Endothelial cell (in vitro differentiated cells): ENCODE measurements around the gene RXRB. TPM values are rescaled to one million over a fixed set of nuclear protein-coding genes. Genes with fewer than 3 reads are reported as not detected.

ENCODE experiments used
- DNase-seq: peaks from one replicate; pipeline ENCODE4 v3.0.0; 2021; ENCODE audit warnings: low spot score
- H3K27ac Mint-ChIP-seq: one replicate; pipeline ENCODE4 v1.8.0; 2021; ENCODE audit warnings: mixed read lengths, inconsistent platforms; ENCODE audit not compliant: unreplicated experiment
- H3K27me3 Mint-ChIP-seq: one replicate; pipeline ENCODE4 v1.8.0; 2021; ENCODE audit warnings: mild to moderate bottlenecking, moderate library complexity, mixed read lengths, inconsistent platforms; ENCODE audit not compliant: unreplicated experiment
- H3K36me3 Mint-ChIP-seq: one replicate; pipeline ENCODE4 v1.8.0; 2021; ENCODE audit warnings: mild to moderate bottlenecking, low read depth, mixed read lengths, inconsistent platforms; ENCODE audit not compliant: unreplicated experiment
- H3K4me1 Mint-ChIP-seq: one replicate; pipeline ENCODE4 v1.8.0; 2021; ENCODE audit warnings: mild to moderate bottlenecking, mixed read lengths, inconsistent platforms; ENCODE audit not compliant: unreplicated experiment
- H3K4me3 Mint-ChIP-seq: one replicate; pipeline ENCODE4 v1.8.0; 2021; ENCODE audit warnings: mild to moderate bottlenecking, mixed read lengths, inconsistent platforms; ENCODE audit not compliant: unreplicated experiment
- H3K9me3 Mint-ChIP-seq: one replicate; pipeline ENCODE4 v1.8.0; 2021; ENCODE audit warnings: mixed read lengths, inconsistent platforms; ENCODE audit not compliant: unreplicated experiment
- total RNA-seq: library from RNA; stranded (reverse); fragmentation: NEBNext Ultra II Directional; extraction: Animal tissue kit (Norgen Biotek cat#: 25700); gene quantifications from one replicate; pipeline ENCODE4 v1.2.1, GENCODE V29; 2021; ENCODE audit not compliant: unreplicated experiment
- TF ChIP-seq, protein P1 (sequence below): fragments of 200-600 bp; sonication (generic); IDR thresholded peaks from one replicate; pipeline ENCODE4 v1.5.0; 2021; ENCODE audit warnings: antibody characterized with exemption; ENCODE audit not compliant: unreplicated experiment

RXRB gene
- total RNA-seq, 1 donor from 2014 or later, result 35.8 TPM

GRCh38 chr6:33166811-33167210 lies 33.7 kb downstream of the RXRB start:
- TF ChIP-seq, protein P1, sequence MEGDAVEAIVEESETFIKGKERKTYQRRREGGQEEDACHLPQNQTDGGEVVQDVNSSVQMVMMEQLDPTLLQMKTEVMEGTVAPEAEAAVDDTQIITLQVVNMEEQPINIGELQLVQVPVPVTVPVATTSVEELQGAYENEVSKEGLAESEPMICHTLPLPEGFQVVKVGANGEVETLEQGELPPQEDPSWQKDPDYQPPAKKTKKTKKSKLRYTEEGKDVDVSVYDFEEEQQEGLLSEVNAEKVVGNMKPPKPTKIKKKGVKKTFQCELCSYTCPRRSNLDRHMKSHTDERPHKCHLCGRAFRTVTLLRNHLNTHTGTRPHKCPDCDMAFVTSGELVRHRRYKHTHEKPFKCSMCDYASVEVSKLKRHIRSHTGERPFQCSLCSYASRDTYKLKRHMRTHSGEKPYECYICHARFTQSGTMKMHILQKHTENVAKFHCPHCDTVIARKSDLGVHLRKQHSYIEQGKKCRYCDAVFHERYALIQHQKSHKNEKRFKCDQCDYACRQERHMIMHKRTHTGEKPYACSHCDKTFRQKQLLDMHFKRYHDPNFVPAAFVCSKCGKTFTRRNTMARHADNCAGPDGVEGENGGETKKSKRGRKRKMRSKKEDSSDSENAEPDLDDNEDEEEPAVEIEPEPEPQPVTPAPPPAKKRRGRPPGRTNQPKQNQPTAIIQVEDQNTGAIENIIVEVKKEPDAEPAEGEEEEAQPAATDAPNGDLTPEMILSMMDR, result no peak
- DNase-seq, result no peak
- peaks cover 8% of the 10 kb centered on the region for H3K36me3 Mint-ChIP-seq
- peaks cover 9% of the 10 kb centered on the region for H3K27me3 Mint-ChIP-seq
- H3K9me3 Mint-ChIP-seq, result no peaks in the 10 kb centered on the region
- peaks cover 8% of the 10 kb centered on the region for H3K4me1 Mint-ChIP-seq
- no peak overlapping the region for H3K4me3 Mint-ChIP-seq
- no peak overlapping the region for H3K27ac Mint-ChIP-seq

DNA sequence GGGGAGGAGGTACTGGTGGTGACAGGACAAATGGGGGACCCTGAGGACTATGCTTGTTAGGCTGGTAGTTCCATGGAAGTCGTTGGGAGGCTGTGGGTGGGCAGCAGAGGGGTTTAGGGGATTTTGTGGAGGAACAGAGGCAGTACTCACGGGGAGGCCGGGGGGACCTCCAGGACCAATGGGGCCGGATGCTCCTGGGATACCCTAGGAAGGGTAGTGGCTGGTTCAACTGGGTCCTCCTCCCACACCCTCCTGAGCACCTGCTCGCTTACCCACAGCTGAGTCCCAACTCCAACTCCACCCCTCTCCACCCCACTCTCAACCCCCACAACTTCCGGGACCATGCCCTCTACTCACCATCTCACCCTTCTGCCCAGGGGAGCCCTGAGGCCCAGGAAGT lies 34.1 kb downstream of the RXRB start:
- H3K36me3 Mint-ChIP-seq, result peaks cover 8% of the 10 kb centered on the region
- peak overlapping the region; percentile 31 for H3K4me3 Mint-ChIP-seq
- TF ChIP-seq, protein P1, result no peak
- no peaks in the 10 kb centered on the region for H3K9me3 Mint-ChIP-seq
- H3K27me3 Mint-ChIP-seq, result peaks cover 6% of the 10 kb centered on the region
- peaks cover 12% of the 10 kb centered on the region for H3K4me1 Mint-ChIP-seq
- no peak overlapping the region for H3K27ac Mint-ChIP-seq
- no peak for DNase-seq

DNA sequence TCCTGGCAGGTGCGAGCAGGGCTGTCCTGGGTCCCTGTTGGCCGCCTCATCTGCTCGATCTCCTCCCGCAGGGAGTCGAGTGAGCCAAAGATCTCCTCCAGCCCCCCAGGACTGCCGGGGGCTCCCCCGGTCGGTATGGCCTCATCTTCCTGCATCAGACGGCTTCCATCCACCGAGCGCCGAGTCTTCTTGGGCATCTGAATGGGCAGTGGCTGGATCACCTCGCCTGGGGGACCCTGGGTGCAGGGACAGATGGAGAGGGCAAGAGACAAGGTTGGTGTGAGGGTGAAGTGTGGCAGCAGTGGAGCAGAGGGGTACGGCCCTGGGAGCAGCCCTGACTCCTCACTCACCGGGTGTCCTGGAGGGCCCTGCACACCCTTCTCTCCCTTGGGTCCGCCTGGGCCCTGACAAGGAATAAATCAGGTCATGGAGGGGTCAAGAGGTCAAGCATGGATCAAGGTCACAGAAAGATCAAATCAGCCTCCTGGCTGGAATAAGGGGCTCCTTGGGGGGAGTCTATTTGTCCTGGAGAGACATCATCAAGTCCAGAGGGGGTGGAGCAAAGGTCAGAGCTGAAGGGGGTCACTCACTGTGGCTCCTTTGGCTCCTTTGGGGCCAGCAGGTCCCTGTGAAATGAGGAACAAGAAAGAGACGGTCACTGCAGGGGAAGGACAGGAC lies 34.7 kb downstream of the RXRB start:
- DNase-seq, result no peak
- Mint-ChIP-seq H3K9me3 (no peaks in the 10 kb centered on the region), H3K4me3 (peak overlapping the region; percentile 31), H3K36me3 (peaks cover 8% of the 10 kb centered on the region), H3K27me3 (peaks cover 9% of the 10 kb centered on the region), H3K27ac (no peak overlapping the region), H3K4me1 (peaks cover 16% of the 10 kb centered on the region)
- TF ChIP-seq, protein P1, result no peak

GRCh38 chr6:33164665-33165373 lies 35.6 kb downstream of the RXRB start:
- TF ChIP-seq, protein P1, result no peak
- H3K4me3 Mint-ChIP-seq, result no peak overlapping the region
- H3K4me1 Mint-ChIP-seq, result peaks cover 16% of the 10 kb centered on the region
- H3K27ac Mint-ChIP-seq, result no peak overlapping the region
- no peaks in the 10 kb centered on the region for H3K9me3 Mint-ChIP-seq
- DNase-seq, result no peak
- H3K36me3 Mint-ChIP-seq, result peaks cover 8% of the 10 kb centered on the region
- H3K27me3 Mint-ChIP-seq, result peaks cover 12% of the 10 kb centered on the region

DNA sequence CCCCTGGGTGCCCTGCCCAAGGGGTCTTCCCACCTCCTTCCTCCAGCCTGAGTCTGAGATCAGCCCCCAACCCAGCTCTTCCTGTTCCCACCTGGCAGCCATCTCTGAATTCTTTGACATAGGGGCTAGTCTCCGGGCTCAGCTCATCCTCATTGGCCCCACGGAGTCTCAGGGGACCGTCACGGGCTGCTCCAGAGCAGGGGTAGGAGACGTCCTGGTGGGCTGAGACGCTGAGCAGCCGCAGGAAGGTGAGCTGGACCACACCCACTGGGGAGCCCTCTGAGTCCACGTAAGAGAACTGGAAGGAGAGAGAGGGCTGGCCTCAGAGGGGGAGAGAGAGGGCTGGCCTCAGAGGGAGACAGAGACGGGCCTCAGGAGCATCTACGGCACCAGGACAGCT lies 36.3 kb downstream of the RXRB start:
- Mint-ChIP-seq H3K36me3 (peaks cover 8% of the 10 kb centered on the region), H3K27ac (peak overlapping the region; percentile 11), H3K9me3 (no peaks in the 10 kb centered on the region), H3K27me3 (peaks cover 11% of the 10 kb centered on the region), H3K4me1 (peaks cover 16% of the 10 kb centered on the region), H3K4me3 (peak overlapping the region; percentile 39)
- TF ChIP-seq, protein P1, result no peak
- no peak for DNase-seq
